Bronchial epithelial cell (primary cell): ENCODE data around the gene CCDC177. TPM values are rescaled to one million over a fixed set of nuclear protein-coding genes. Genes with fewer than 3 reads are reported as not detected.
A peak's percentile ranks its signal among the peaks of the same experiment; 100 is the strongest.

Experiments
- DNase-seq: peaks from one replicate; pipeline ENCODE4 v3.0.0-alpha.2; 2010; ENCODE audit warnings: low read depth
- FAIRE-seq: peaks from 2 replicates; lab custom pipeline; 2011; peaks lifted over from hg19 to GRCh38; lab: Jason Lieb, UNC
- H3K27me3 ChIP-seq: 2 replicates; pipeline ENCODE4 v1.5.1; 2011; ENCODE audit warnings: low read length; ENCODE audit not compliant: control insufficient read depth, insufficient read depth
- H3K36me3 ChIP-seq: 2 replicates; pipeline ENCODE4 v1.5.1; 2011; ENCODE audit warnings: low read length; ENCODE audit not compliant: control insufficient read depth, insufficient read depth
- H3K4me3 ChIP-seq: 2 replicates; pipeline ENCODE4 v1.5.1; 2011; ENCODE audit warnings: mild to moderate bottlenecking, low read depth, low read length, control low read depth
- CTCF ChIP-seq: IDR thresholded peaks from 2 replicates; pipeline ENCODE4 v1.5.1; 2011; ENCODE audit warnings: mild to moderate bottlenecking, moderate library complexity, low read length, control low read depth, inconsistent platforms; ENCODE audit not compliant: insufficient read depth, severe bottlenecking
- total RNA-seq: library from RNA; depleted of rRNA; stranded (reverse); fragments of >200 nt; gene quantifications from 2 replicates; pipeline ENCODE4 v1.2.1, GENCODE V29; 2014

CCDC177 gene
- total RNA-seq, 1 donor from 2014 or later: not detected

- Histone ChIP-seq H3K36me3 (no peaks in the 10 kb centered on the region), H3K27me3 (peaks cover 9% of the 10 kb centered on the region), H3K4me3 (no peak overlapping the region)
- DNase-seq (peak; percentile 35), FAIRE-seq (no peak)
- TF ChIP-seq CTCF: no peak
These were observed 15.1 kb downstream of the CCDC177 start for GRCh38 chr14:69559581-69560011.

- FAIRE-seq (no peak), DNase-seq (no peak)
- H3K27me3 ChIP-seq: peaks cover 5% of the 10 kb centered on the region
- H3K36me3 ChIP-seq: no peaks in the 10 kb centered on the region
- H3K4me3 ChIP-seq: no peak overlapping the region
- no peak for TF ChIP-seq CTCF
These were observed 15.9 kb downstream of the CCDC177 start for GRCh38 chr14:69558774-69559173.

- H3K36me3 ChIP-seq: no peaks in the 10 kb centered on the region
- FAIRE-seq: no peak
- H3K4me3 ChIP-seq: no peak overlapping the region
- TF ChIP-seq CTCF: no peak
- DNase-seq: no peak
- peaks cover 4% of the 10 kb centered on the region for H3K27me3 ChIP-seq
These were observed 20.2 kb downstream of the CCDC177 start for GRCh38 chr14:69554500-69554899.

- no peak overlapping the region for H3K4me3 ChIP-seq
- peak; percentile 95 for FAIRE-seq
- TF ChIP-seq CTCF: no peak
- no peaks in the 10 kb centered on the region for H3K36me3 ChIP-seq
- peaks cover 4% of the 10 kb centered on the region for H3K27me3 ChIP-seq
- peak; percentile 85 for DNase-seq
These were observed 21.4 kb downstream of the CCDC177 start for GRCh38 chr14:69553252-69553651.

- Histone ChIP-seq H3K4me3 (no peak overlapping the region), H3K36me3 (no peaks in the 10 kb centered on the region), H3K27me3 (peaks cover 4% of the 10 kb centered on the region)
- FAIRE-seq: no peak
- no peak for DNase-seq
- no peak for TF ChIP-seq CTCF
These were observed 23.2 kb downstream of the CCDC177 start for GRCh38 chr14:69551511-69551910.

GRCh38 chr14:69548566-69548965 lies 26.1 kb downstream of the CCDC177 start:
- Histone ChIP-seq H3K27me3 (peaks cover 2% of the 10 kb centered on the region), H3K36me3 (no peaks in the 10 kb centered on the region), H3K4me3 (no peak overlapping the region)
- FAIRE-seq (no peak), DNase-seq (no peak)
- TF ChIP-seq CTCF: no peak
